SK-N-SH (cell line): Measurements from ENCODE around the gene TFB1M.
A peak's percentile ranks its signal among the peaks of the same experiment; 100 is the strongest.

Experiments used
- CHD2 ChIP-seq: fragments of 150-350 bp; IDR thresholded peaks from 2 replicates; pipeline ENCODE4 v1.6.1; 2018; ENCODE audit warnings: low read length; ENCODE audit not compliant: partially characterized antibody
- CTCF ChIP-seq: fragments of 200-600 bp; sonication (generic); IDR thresholded peaks from 2 replicates; pipeline ENCODE4 v1.6.1; 2017; ENCODE audit warnings: antibody characterized with exemption, mild to moderate bottlenecking, moderate library complexity
- FOXM1 ChIP-seq: IDR thresholded peaks from 2 replicates; pipeline ENCODE4 v1.4.0; 2012; ENCODE audit warnings: low read depth, mild to moderate bottlenecking
- GATA2 ChIP-seq: sonication (generic); formaldehyde crosslinking; IDR thresholded peaks from 2 replicates; pipeline ENCODE4 v1.5.0; 2020; ENCODE audit warnings: mild to moderate bottlenecking, missing genetic modification reagents
- MAX ChIP-seq: IDR thresholded peaks from 2 replicates; pipeline ENCODE4 v1.4.0; 2012; ENCODE audit warnings: low read depth
- POLR2AphosphoS5 ChIP-seq: IDR thresholded peaks from 2 replicates; pipeline ENCODE4 v1.6.1; 2012; ENCODE audit warnings: low read depth, low read length
- RCOR1 ChIP-seq: fragments of 150-350 bp; IDR thresholded peaks from 2 replicates; pipeline ENCODE4 v1.6.1; 2017; ENCODE audit warnings: antibody characterized with exemption, low read length
- REST ChIP-seq: IDR thresholded peaks from 2 replicates; pipeline ENCODE4 v1.6.1; 2012; ENCODE audit warnings: mild to moderate bottlenecking, low read depth, low read length, moderate library complexity
- SMC3 ChIP-seq: IDR thresholded peaks from 2 replicates; pipeline ENCODE4 v1.6.1; 2012; ENCODE audit warnings: low read depth, low read length, improper control_type of control experiment
- TAF1 ChIP-seq: IDR thresholded peaks from 2 replicates; pipeline ENCODE4 v1.6.1; 2012; ENCODE audit warnings: low read depth, mild to moderate bottlenecking, low read length, moderate library complexity, borderline replicate concordance
- TEAD4 ChIP-seq: IDR thresholded peaks from 2 replicates; pipeline ENCODE4 v1.4.0; 2012; ENCODE audit warnings: mild to moderate bottlenecking, borderline replicate concordance; ENCODE audit not compliant: insufficient read depth
- USF2 ChIP-seq: fragments of 150-350 bp; IDR thresholded peaks from 2 replicates; pipeline ENCODE4 v1.6.1; 2017; ENCODE audit warnings: antibody characterized with exemption, low read length, low read depth, borderline replicate concordance

GRCh38 chr6:155317186-155317585 is 2.9 kb upstream of the TFB1M start:
- TF ChIP-seq CTCF (peak; percentile 46), SMC3 (no peak), POLR2AphosphoS5 (no peak), CHD2 (no peak), FOXM1 (no peak), RCOR1 (no peak), TAF1 (no peak), TEAD4 (no peak), USF2 (no peak), MAX (no peak), GATA2 (no peak), REST (no peak)
